Ureter (tissue), 1 donor: Measurements from ENCODE around the gene ARID5A. TPM values are rescaled to one million over a fixed set of nuclear protein-coding genes. Genes with fewer than 3 reads are reported as not detected.
A peak's percentile ranks its signal among the peaks of the same experiment; 100 is the strongest.
"Not testable (repeated sequence)": the region's sequence is repeated elsewhere in the genome, so short reads cannot be mapped to it uniquely, and the experiment has no call there.

Experiments
- DNase-seq: peaks from one replicate; pipeline ENCODE4 v3.0.0-alpha.2; 2020; ENCODE audit warnings: low spot score
- total RNA-seq: library from RNA; stranded (reverse); gene quantifications from one replicate; pipeline ENCODE4 v1.2.4, GENCODE V29; 2023
- donor health status: DM: yes; HTN: yes; CAD: no.

The ARID5A gene
- total RNA-seq = 36.6 TPM

GRCh38 chr2:96536445-96537065 lies at the start of gene ARID5A:
Gene ARID5A, plus strand, starts transcription at chr2:96536752. Its CDS starts 75 bp downstream, at chr2:96536827.
- peak; percentile 93 for DNase-seq

- no peak for DNase-seq
Measured at GRCh38 chr2:96489261-96489660, 47.3 kb upstream of the ARID5A start.

- no peak for DNase-seq
Measured at GRCh38 chr2:96489663-96490062, 46.9 kb upstream of the ARID5A start.

GRCh38 chr2:96491860-96492497 lies 44.6 kb upstream of the ARID5A start:
- no peak for DNase-seq

DNA sequence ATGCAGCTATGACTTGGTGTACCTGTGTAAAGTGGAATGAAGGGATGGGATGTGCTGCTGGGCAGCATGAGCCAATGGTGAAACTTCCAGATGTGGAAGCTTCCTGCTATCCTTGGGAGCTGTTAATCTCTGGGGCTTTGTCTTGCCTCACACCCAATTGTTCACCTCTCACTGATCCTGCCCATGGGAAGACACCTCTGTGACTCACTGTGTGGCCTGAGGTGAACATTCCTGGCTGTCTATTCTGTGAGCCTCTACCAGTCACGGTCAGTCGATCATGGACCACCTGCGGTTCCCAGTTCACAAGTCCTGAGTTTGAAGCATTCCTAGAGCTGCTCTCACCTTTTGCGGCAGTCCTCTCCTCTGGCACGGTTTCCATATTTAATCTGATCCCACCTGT lies 43.5 kb upstream of the ARID5A start:
- no peak for DNase-seq

DNA sequence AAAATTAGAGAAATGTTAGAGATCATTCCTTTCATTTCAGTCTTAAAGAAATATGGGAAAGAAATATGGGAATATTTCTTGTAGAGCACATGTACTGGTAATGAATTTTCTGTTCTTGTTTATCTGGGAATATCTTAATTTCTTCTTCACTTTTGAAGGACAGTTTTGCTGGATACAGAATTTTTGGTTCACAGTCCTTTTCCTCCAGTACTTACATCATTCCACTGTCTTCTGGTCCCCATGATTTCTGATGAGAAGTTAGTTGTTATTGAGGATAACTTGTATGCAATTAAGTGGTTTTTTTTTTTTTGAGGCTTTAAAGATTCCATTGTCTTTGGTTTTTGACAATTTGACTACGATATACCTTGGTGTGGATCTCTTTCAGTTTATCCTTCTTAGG lies 42.4 kb upstream of the ARID5A start:
- no peak for DNase-seq

- no peak for DNase-seq
Measured at GRCh38 chr2:96495982-96496629, 40.4 kb upstream of the ARID5A start.

DNA sequence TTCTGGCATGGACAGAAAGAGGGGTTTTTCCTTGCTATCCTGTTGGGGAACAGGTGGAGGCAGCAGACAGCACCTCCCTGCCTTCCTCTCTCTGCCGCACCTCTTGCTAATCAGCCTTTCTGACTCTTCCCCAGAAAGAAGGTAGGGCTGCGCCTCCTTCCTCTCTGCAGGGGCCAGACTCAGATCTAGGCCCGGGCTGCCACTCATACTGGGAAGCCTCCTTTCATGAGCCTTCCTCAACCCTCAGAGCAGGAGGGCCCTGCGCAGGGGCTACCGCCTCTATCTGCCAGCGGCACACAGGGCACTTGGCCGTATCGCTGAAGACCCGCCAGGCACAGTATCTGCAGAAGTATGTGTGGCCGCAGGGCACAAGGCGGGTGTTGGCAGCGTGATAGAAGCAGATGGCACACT lies 38.5 kb upstream of the ARID5A start:
- DNase-seq = no peak

- not testable (repeated sequence) for DNase-seq
Measured at GRCh38 chr2:96498611-96499010, 37.9 kb upstream of the ARID5A start.

DNA sequence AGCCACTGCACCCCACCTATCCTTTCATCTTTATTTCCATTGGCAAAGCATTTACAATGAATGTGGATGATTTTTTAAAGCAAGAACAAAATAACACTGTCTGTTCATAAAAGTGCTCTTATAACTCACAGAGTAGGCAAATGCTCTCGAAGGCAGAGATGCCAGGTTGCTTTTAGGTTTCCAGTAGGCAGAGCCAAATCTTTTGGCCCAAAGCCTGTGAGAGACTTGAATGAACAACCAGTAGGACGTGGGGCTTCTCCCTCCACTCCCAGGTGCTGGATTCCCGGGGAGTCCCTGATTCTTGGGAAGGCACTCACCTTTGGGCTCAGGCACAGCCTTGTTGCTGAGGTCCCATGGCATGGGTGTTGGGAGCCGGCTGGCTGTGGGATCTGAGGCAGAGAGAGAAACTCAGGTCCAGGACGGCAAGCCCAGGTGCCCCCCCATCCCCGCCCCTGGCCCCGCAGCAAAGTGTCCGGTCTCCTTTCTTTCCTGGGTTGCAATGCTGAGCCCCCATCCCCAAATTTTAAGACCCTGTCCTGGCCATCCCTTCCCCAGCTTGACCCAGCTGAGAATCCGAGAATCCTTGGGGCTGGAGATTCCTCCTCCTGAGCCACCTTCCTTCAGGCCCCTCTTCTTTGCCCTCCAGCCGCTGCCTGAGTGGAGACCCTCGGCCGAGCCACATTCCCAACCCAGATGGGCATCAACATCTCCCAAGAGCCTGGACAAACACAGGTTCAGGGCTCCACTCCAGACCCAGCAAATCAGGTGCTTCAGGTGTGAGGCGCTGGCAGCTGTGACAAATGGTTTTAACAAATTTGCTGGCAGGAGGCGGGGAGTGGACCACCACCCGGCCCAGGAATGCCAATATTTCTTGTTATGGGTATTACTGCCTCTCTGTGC lies 37.2 kb upstream of the ARID5A start:
- DNase-seq = no peak

- DNase-seq = no peak
Measured at GRCh38 chr2:96500385-96501066, 36.0 kb upstream of the ARID5A start.

- no peak for DNase-seq
Measured at GRCh38 chr2:96501471-96501874, 35.1 kb upstream of the ARID5A start.

GRCh38 chr2:96501886-96502810 lies 34.4 kb upstream of the ARID5A start:
- no peak for DNase-seq

DNA sequence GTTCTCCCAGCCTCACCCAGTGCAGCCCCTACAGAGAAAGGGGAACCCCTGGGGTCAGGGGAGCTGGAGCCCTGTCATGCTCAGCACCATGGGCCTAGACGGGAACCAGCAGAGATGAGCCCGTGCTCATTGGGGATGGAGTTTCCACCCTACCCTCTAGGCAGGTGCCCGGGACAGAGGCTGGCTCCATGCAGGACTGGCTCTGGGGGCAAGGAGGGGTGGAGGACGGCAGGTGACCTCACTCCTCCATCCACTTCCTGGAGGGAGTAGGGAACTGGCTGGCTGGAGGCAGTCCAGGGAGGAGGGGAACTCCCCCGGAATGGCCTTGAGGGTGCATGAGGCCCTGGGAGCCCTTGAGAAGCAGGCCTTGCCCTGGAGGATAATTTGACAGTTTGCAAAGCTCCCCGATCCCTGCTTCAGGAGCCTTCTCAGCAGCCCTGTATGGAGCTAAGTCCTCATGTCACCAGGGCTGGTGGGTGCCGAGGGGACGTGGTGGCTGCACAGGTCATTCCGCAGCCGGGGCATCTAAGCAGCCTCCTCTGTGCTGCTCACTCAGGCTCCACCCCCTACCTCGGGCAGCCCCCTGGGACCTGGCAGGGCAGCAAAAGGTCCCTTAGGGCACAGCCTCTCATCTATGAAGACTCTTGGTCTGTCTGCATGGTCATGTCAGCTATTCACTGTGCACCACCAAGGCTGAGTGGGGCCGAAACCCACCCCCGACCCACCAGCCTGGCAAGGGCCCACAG lies 33.5 kb upstream of the ARID5A start:
- no peak for DNase-seq

DNA sequence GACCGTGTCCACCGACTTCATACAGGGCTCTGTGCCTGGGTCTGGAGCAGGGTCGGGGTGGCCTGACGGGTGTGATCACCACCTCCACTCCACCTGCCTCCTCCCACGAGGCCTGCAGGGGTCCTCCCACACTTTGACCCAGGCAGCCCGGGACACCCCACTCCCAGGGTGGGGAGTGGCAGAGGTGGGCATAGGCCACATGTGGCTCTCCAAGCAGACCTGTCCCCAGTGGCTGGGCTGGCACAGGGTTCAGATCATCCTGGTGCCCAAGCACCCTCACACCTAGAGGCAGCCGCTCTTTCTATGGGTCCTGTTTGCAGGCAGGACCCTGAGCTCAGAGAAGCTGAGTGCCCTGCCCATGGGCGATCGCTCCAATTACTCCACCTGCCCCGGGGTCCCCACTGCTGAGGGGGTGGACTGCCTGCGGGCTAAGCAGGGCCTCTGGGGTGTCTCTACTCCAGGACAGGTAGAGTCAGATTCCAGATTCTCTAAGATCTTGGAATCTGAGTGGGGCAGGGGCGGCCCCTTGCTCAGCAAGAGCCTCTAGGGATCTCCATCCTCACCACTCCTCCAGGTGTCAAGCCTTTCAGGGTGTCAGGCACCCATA lies 32.8 kb upstream of the ARID5A start:
- DNase-seq = no peak

DNA sequence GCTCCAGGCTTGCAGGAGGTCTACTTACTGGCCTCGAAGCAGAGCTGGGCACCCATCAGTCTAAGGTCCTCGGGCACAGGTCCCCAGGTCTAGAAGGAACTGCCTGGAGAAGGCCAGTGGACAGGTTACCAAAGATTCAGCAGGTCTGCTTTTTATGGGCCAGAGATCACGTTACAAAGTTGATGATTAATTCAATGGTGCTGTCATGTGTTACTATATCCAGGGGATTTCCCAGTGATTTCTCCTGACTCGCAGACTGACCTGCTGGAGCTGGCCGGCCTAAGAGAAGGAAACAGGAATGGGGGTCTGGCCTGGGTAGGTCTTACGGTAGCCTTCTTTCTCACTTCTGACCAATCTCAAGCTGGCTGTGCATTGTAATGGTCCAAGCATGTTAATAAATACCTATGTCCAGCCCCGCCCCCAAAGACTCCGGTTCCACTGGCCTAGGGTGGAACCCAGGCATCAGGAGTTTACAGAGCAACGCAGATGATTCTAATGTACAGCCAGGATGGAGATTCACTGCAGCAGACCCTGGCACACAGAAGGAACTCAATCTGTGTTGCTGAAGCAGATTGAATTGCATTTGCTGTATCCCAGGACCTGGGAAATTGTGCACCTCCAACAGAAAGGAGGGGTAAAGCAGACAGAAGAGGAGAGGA lies 31.2 kb upstream of the ARID5A start, which contains the start of gene NEURL3:
TSS of gene NEURL3 (minus strand) at position 127 of the 659 bp plus-strand sequence. CDS start at position 56, 71 bp downstream.
- DNase-seq = peak; percentile 45

- peak; percentile 38 for DNase-seq
Measured at GRCh38 chr2:96506016-96506906, 30.3 kb upstream of the ARID5A start.

- DNase-seq = peak; percentile 34
Measured at GRCh38 chr2:96506907-96507240, 29.7 kb upstream of the ARID5A start.
